Endothelial cell of hepatic sinusoid (primary cell): ENCODE measurements around the gene FAM43B.

Experiments used
- in situ Hi-C: cut with HindIII; loops from 2 replicates; pipeline ENCODE4 v1.10.0; 2017; ENCODE audit warnings: low sequenced_read_pairs

FAM43B gene

GRCh38 chr1:20551161-20551560 is 1.2 kb upstream of the FAM43B start:
- in situ Hi-C loops, result no loop called here

GRCh38 chr1:20552728-20553445 is 514 bp downstream of the FAM43B start:
- in situ Hi-C loops, result no loop called here

GRCh38 chr1:20555025-20555757 is 2.8 kb downstream of the FAM43B start:
- in situ Hi-C loops, result no loop called here

GRCh38 chr1:20555758-20556120 is 3.4 kb downstream of the FAM43B start:
- in situ Hi-C loops, result no loop called here

- in situ Hi-C loops, result no loop called here
Observed at GRCh38 chr1:20558191-20558590, 5.8 kb downstream of the FAM43B start.

GRCh38 chr1:20560966-20561365 is 8.6 kb downstream of the FAM43B start:
- in situ Hi-C loops, result no loop called here

- in situ Hi-C loops, result no loop called here
Observed at GRCh38 chr1:20565234-20565633, 12.9 kb downstream of the FAM43B start.

GRCh38 chr1:20569523-20570098 is 17.2 kb downstream of the FAM43B start:
- in situ Hi-C loops, result no loop called here

GRCh38 chr1:20571427-20571826 is 19.1 kb downstream of the FAM43B start:
- in situ Hi-C loops, result no loop called here

- in situ Hi-C loops, result no loop called here
Observed at GRCh38 chr1:20573987-20574386, 21.6 kb downstream of the FAM43B start.

- in situ Hi-C loops, result no loop called here
Observed at GRCh38 chr1:20574686-20575540, 22.5 kb downstream of the FAM43B start.

- in situ Hi-C loops, result no loop called here
Observed at GRCh38 chr1:20575541-20576336, 23.4 kb downstream of the FAM43B start.

GRCh38 chr1:20578062-20578461 is 25.7 kb downstream of the FAM43B start:
- in situ Hi-C loops, result no loop called here

- in situ Hi-C loops, result no loop called here
Observed at GRCh38 chr1:20578721-20579395, 26.5 kb downstream of the FAM43B start.

- in situ Hi-C loops, result loop anchor here (5.0 kb wide), 1 partner anchor 57 kb away; no protein-coding TSS in a partner anchor
Observed at GRCh38 chr1:20584890-20585289, 32.5 kb downstream of the FAM43B start.

GRCh38 chr1:20586953-20587660 is 34.7 kb downstream of the FAM43B start:
- in situ Hi-C loops, result no loop called here

GRCh38 chr1:20587661-20588053 is 35.3 kb downstream of the FAM43B start:
- in situ Hi-C loops, result no loop called here

- in situ Hi-C loops, result no loop called here
Observed at GRCh38 chr1:20588634-20589225, 36.4 kb downstream of the FAM43B start, which contains the start of gene CDA. Gene CDA (plus strand): TSS chr1:20589097. CDS start chr1:20589130, 33 bp downstream.
